ENCODE results near the gene HNRNPR.

- TF ChIP-seq CTCF (IDR thresholded peaks at IDR 0.05; ENCODE audit: low read length) = no peak
- no peak for TF ChIP-seq EZH2 (IDR thresholded peaks at IDR 0.05; ENCODE audit: borderline replicate concordance, low read length)
Observed at GRCh38 chr1:23303524-23303923, 40.6 kb downstream of the HNRNPR start.
